ENCODE measurements around the gene DOK5.

DOK5 gene

GRCh38 chr20:54475334-54476168 lies at the start of gene DOK5:
Gene DOK5 (plus strand): TSS chr20:54475593. CDS start chr20:54475947, 354 bp downstream.
- H3K27ac ChIP-seq = peak within 1 kb of the TSS; percentile 36 to 81

DNA sequence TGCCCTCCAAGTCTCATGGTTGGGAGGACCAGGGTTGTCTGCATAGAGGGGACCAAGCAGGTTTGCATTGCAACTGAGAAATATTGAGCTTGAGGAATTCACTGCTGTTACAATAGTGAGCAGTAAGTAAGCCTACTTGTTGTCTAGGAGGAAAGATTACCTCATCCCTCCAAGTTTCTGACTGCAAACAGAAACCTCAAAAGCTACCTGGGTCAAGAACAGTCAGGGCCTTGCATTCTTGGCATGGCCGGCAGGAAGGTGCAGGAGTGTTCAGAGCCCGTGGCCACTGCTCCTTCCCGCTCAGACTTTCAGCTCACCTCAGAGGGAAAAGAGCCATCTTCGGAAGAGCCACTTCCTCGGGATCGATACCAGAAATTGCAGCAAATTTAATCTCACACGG lies 46.0 kb upstream of the DOK5 start:
- no peak for DNase-seq (ENCODE audit: low spot score)
- TF ChIP-seq, protein P1, sequence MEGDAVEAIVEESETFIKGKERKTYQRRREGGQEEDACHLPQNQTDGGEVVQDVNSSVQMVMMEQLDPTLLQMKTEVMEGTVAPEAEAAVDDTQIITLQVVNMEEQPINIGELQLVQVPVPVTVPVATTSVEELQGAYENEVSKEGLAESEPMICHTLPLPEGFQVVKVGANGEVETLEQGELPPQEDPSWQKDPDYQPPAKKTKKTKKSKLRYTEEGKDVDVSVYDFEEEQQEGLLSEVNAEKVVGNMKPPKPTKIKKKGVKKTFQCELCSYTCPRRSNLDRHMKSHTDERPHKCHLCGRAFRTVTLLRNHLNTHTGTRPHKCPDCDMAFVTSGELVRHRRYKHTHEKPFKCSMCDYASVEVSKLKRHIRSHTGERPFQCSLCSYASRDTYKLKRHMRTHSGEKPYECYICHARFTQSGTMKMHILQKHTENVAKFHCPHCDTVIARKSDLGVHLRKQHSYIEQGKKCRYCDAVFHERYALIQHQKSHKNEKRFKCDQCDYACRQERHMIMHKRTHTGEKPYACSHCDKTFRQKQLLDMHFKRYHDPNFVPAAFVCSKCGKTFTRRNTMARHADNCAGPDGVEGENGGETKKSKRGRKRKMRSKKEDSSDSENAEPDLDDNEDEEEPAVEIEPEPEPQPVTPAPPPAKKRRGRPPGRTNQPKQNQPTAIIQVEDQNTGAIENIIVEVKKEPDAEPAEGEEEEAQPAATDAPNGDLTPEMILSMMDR (IDR thresholded peaks at IDR 0.05) = no peak
- H3K4me3 ChIP-seq = no peak overlapping the region
- H3K27ac ChIP-seq = no peak overlapping the region

More at GRCh38 chr20:54475334-54476168, at the start of gene DOK5:
- TF ChIP-seq, protein P1 (IDR thresholded peaks at IDR 0.05) = no peak
- no peak for DNase-seq (ENCODE audit: low spot score)
- H3K4me3 ChIP-seq = peak within 1 kb of the TSS; percentile 85

DNA sequence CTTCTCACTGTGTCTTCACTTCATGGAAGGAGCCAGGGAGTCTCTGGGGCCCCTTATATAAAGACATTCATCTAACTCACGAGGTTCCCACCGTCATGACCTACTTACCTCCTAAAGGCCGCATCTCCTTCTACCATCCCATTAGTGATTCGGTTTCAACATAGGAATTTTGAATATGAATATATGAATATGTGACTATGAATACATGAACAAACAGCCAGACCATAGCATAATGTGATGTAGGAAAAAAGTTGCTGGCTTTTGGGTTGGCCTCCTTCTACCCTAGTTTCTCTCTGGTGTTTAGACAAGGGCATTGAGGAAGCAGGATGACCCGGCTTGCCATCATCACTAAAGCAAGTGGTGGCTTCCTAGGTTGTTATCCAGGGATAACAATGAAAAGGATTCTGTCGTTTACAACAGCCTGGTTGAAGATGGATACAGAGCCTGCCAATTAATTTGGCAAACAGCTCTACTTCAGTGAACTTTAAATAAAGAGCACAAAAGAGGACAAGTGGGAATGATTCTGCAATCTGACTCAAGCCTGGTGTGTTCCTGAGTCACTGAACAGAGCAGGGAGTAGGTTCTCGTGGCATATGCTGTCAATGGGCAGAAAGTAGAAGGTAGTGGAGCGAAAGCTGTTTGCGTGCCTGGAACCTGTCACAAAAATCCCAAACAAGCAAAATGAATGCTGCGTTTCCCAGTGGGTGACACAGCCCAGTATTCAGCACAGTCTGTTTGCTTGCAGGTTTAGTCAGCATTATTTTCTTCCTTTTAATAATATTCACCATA lies 44.0 kb upstream of the DOK5 start:
- Histone ChIP-seq H3K27ac (no peak overlapping the region), H3K4me3 (no peak overlapping the region)
- DNase-seq (ENCODE audit: low spot score) = no peak
- TF ChIP-seq, protein P1 (IDR thresholded peaks at IDR 0.05) = no peak

DNA sequence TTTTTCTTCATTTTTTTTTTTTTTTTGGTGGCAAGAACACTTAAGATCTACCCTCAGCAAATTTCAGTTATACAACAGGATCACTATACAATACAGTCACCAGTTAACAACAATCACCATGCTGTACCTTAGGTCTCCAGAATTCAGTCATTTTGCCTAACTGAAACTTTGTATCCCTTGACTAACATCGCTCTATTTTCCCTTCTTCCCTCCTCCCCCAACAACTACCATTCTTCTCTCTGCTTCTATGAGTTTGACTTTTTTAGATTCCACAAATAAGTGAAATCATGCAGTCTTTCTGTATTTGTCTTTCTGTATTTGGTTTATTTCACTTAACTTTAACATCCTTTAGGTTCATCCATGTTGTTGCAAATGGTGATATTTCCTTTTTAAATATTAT lies 42.4 kb upstream of the DOK5 start:
- TF ChIP-seq, protein P1 (IDR thresholded peaks at IDR 0.05) = no peak
- no peak for DNase-seq (ENCODE audit: low spot score)
- Histone ChIP-seq H3K27ac (no peak overlapping the region), H3K4me3 (no peak overlapping the region)

- no peak for DNase-seq (ENCODE audit: low spot score)
- Histone ChIP-seq H3K4me3 (no peak overlapping the region), H3K27ac (no peak overlapping the region)
- TF ChIP-seq, protein P1 (IDR thresholded peaks at IDR 0.05) = no peak
These were observed 41.8 kb upstream of the DOK5 start for GRCh38 chr20:54433636-54434035.

DNA sequence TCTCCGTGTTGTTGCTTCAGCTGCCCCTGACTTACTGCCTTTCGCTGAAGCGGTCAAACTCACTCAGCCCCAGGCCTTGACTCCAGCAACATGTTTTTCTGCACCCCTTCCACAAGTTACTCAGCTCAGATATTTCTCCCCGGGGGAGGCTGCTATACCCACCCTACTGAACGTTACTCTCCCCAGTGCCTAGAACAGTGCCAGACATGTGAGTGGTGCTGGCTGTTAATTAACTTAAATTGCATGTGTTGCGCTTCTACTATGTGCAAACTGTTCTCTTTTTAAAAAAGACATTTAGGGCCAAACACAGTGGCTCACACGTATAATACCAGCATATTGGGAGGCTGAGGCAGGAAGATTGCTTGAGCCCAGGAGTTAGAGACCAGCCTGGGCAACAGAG lies 41.2 kb upstream of the DOK5 start:
- TF ChIP-seq, protein P1 (IDR thresholded peaks at IDR 0.05) = no peak
- no peak for DNase-seq (ENCODE audit: low spot score)
- Histone ChIP-seq H3K4me3 (no peak overlapping the region), H3K27ac (no peak overlapping the region)

Data from coronary artery (tissue), 2 donors.